Esophagus muscularis mucosa (tissue), 4 donors: ENCODE results near the gene GRIK4. TPM values are rescaled to one million over a fixed set of nuclear protein-coding genes. Genes with fewer than 3 reads are reported as not detected.

Experiments
- DNase-seq: peaks from one replicate; pipeline ENCODE4 v3.0.0-alpha.2; 2017; ENCODE audit errors: extremely low spot score
- H3K27ac ChIP-seq, 4 donors: fragments of 200-600 bp; sonication (generic); replicated peaks in 1 of 4; 1 replicate in 3 of 4; 2 replicates in 1 of 4; pipeline ENCODE4 v1.5.1; 2016 to 2019; ENCODE audit warnings: mild to moderate bottlenecking in 1 of 4
- H3K27me3 ChIP-seq, 4 donors: fragments of 200-600 bp; sonication (generic); one replicate each; pipeline versions ENCODE4 v1.5.1 to v1.6.0; 2016 to 2019
- H3K36me3 ChIP-seq, 4 donors: fragments of 200-600 bp; sonication (generic); one replicate each; pipeline ENCODE4 v1.5.1; 2016 to 2019
- H3K4me1 ChIP-seq, 4 donors: fragments of 200-600 bp; sonication (generic); one replicate each; pipeline ENCODE4 v1.5.1; 2016 to 2019
- H3K4me3 ChIP-seq, 4 donors: fragments of 200-600 bp; sonication (generic); 1 replicate in 2 of 4; 2 replicates in 2 of 4; pipeline ENCODE4 v1.5.1; 2016 to 2019; ENCODE audit warnings: mild to moderate bottlenecking in 4 of 4, moderate library complexity in 1 of 4
- H3K9me3 ChIP-seq, 4 donors: fragments of 200-600 bp; sonication (generic); 1 replicate in 3 of 4; 2 replicates in 1 of 4; pipeline ENCODE4 v1.5.1; 2016 to 2019
- EP300 ChIP-seq: sonication (generic); formaldehyde crosslinking; IDR thresholded peaks from one replicate; pipeline ENCODE4 v1.6.1; 2017; ENCODE audit warnings: antibody characterized with exemption
- POLR2A ChIP-seq: fragments of 450-650 bp; IDR thresholded peaks from one replicate; pipeline ENCODE4 v1.6.1; 2017; ENCODE audit warnings: antibody characterized with exemption, moderate library complexity, mild to moderate bottlenecking, low read depth
- POLR2AphosphoS5 ChIP-seq, 2 donors: sonication (generic); formaldehyde crosslinking; IDR thresholded peaks; one replicate each; pipeline ENCODE4 v1.6.1; 2017; ENCODE audit warnings: antibody characterized with exemption in 2 of 2
- WGBS: methylation state at CpG from one replicate; pipeline ENCODE4 v1.1.5; 2018; 5-methylcytosine and 5-hydroxymethylcytosine counted together
- intact Hi-C: fragments of 100-400 bp; cut with DNase I; formaldehyde crosslinking; loops from one replicate; pipeline ENCODE4 v1.15.1; 2023
- total RNA-seq, 4 donors: library from RNA; depleted of rRNA; stranded (reverse); fragments of >200 nt; gene quantifications; one replicate each; pipeline versions ENCODE4 v1.1.0 to v1.2.1, GENCODE V29; 2016
- TF ChIP-seq, protein P1 (sequence below), 3 experiments: fragments of 200-600 bp in 2 of 3; fragments of 450-650 bp in 1 of 3; sonication (generic) in 2 of 3; IDR thresholded peaks; one replicate each; pipeline ENCODE4 v1.5.1; 2017 to 2019; ENCODE audit warnings: antibody characterized with exemption in 3 of 3, mild to moderate bottlenecking in 2 of 3, moderate library complexity in 1 of 3

The GRIK4 gene
- total RNA-seq, 4 donors from 2014 or later = 0.13 to 0.83 (median 0.43) TPM

DNA sequence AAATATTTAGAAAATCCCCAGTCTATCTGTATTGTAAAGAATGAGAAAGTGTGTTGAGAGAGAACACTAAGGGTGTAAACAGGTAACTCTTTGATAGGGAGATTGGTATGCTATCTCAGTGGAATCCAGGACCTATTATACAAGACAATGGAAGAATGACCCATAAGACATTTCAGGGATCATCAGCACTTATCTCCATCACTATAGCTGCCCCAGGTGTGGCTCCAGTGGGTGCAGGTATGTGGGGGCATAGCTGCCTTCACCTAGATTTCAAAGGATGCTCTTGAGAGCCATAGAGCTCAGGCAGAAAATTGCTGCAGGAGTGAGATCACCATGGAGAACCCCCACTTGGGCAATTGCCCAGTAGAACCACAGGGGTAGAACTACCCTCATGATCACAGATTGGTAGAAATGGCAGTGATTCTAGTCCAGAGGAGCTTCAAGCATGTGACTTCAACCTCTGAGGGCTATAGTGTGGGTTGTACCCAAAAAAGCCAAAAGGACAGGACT lies 260.1 kb downstream of the GRIK4 start:
- Histone ChIP-seq H3K27ac (no peak overlapping the region), H3K4me3 (no peak overlapping the region), H3K36me3 (no peaks in the 10 kb centered on the region), H3K4me1 (no peaks in the 10 kb centered on the region), H3K9me3 (peaks cover 0 to 15% (median 0%) of the 10 kb centered on the region in 4 donors), H3K27me3 (peaks cover 0 to 23% (median 0%) of the 10 kb centered on the region in 4 donors)
- intact Hi-C loops = no loop called here
- peak; percentile 66 for DNase-seq
- TF ChIP-seq POLR2A (no peak), POLR2AphosphoS5 (IDR thresholded peaks at IDR 0.05) (no peak), EP300 (no peak)
- TF ChIP-seq, protein P1, sequence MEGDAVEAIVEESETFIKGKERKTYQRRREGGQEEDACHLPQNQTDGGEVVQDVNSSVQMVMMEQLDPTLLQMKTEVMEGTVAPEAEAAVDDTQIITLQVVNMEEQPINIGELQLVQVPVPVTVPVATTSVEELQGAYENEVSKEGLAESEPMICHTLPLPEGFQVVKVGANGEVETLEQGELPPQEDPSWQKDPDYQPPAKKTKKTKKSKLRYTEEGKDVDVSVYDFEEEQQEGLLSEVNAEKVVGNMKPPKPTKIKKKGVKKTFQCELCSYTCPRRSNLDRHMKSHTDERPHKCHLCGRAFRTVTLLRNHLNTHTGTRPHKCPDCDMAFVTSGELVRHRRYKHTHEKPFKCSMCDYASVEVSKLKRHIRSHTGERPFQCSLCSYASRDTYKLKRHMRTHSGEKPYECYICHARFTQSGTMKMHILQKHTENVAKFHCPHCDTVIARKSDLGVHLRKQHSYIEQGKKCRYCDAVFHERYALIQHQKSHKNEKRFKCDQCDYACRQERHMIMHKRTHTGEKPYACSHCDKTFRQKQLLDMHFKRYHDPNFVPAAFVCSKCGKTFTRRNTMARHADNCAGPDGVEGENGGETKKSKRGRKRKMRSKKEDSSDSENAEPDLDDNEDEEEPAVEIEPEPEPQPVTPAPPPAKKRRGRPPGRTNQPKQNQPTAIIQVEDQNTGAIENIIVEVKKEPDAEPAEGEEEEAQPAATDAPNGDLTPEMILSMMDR (IDR thresholded peaks at IDR 0.05) = no peak

DNA sequence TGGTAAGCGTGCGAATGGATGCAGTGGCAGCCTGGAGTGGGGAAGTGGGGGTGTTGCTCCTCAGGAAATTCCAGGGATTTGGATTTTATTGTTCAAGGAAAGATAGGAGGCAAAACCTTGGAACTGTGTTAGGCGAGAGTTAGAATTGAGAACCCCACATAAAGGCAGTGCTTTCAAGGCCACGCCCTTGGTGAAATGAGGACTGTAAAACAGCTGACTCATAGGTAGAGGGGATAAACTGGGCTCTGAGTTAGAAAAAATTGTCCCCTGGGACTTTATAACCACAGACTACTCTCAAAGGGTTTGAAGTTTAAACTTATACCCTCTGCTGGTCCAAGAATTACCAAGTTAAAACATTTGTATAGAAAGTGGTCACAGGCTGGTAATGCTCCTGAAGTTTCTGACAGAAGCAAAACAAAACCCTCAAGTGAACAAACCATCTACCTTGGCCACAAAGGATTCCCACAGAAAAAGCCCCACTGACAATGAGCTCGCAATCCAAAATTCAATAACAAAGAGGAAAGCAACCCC lies 262.0 kb downstream of the GRIK4 start:
- Histone ChIP-seq H3K27ac (no peak overlapping the region), H3K9me3 (no peaks in the 10 kb centered on the region), H3K4me1 (no peaks in the 10 kb centered on the region), H3K36me3 (no peaks in the 10 kb centered on the region), H3K27me3 (peaks cover 0 to 32% (median 0%) of the 10 kb centered on the region in 4 donors), H3K4me3 (no peak overlapping the region)
- WGBS = 84% methylated on average over 5 of the region's 5 CpGs
- intact Hi-C loops = no loop called here
- peak; percentile 66 for DNase-seq
- TF ChIP-seq, protein P1 (IDR thresholded peaks at IDR 0.05) = no peak
- TF ChIP-seq POLR2AphosphoS5 (IDR thresholded peaks at IDR 0.05) = no peak
- no peak for TF ChIP-seq POLR2A
- no peak for TF ChIP-seq EP300

GRCh38 chr11:120774591-120775386 lies 263.2 kb downstream of the GRIK4 start:
- peak; percentile 90 for DNase-seq
- no peaks in the 10 kb centered on the region for H3K9me3 ChIP-seq
- H3K4me3 ChIP-seq = no peak overlapping the region
- no peaks in the 10 kb centered on the region for H3K4me1 ChIP-seq
- WGBS = 88% methylated on average over 7 of the region's 7 CpGs
- intact Hi-C loops = no loop called here
- peaks cover 0 to 32% (median 0%) of the 10 kb centered on the region in 4 donors for H3K27me3 ChIP-seq
- H3K36me3 ChIP-seq = no peaks in the 10 kb centered on the region
- no peak for TF ChIP-seq EP300
- TF ChIP-seq, protein P1 (IDR thresholded peaks at IDR 0.05) = no peak
- no peak for TF ChIP-seq POLR2A
- TF ChIP-seq POLR2AphosphoS5 (IDR thresholded peaks at IDR 0.05) = no peak
- no peak overlapping the region for H3K27ac ChIP-seq

GRCh38 chr11:120775986-120776951 lies 264.7 kb downstream of the GRIK4 start:
- H3K4me1 ChIP-seq = no peaks in the 10 kb centered on the region
- no peak overlapping the region for H3K4me3 ChIP-seq
- 77% methylated on average over 10 of the region's 17 CpGs for WGBS
- DNase-seq = peak; percentile 81
- intact Hi-C loops = no loop called here
- H3K27ac ChIP-seq = no peak overlapping the region
- H3K9me3 ChIP-seq = no peaks in the 10 kb centered on the region
- peaks cover 0 to 32% (median 0%) of the 10 kb centered on the region in 4 donors for H3K27me3 ChIP-seq
- no peaks in the 10 kb centered on the region for H3K36me3 ChIP-seq
- TF ChIP-seq, protein P1 (IDR thresholded peaks at IDR 0.05) = no peak
